COLO829 (cell line): ENCODE results near the gene CARMIL1.
"Not testable (repeated sequence)": the region's sequence is repeated elsewhere in the genome, so short reads cannot be mapped to it uniquely, and the experiment has no call there.

Source experiments
- DNase-seq: peaks from one replicate; pipeline ENCODE4 v3.0.0; 2012; ENCODE audit warnings: low spot score

Gene CARMIL1

GRCh38 chr6:25411316-25411950 is 132.3 kb downstream of the CARMIL1 start:
- DNase-seq, result no peak

DNA sequence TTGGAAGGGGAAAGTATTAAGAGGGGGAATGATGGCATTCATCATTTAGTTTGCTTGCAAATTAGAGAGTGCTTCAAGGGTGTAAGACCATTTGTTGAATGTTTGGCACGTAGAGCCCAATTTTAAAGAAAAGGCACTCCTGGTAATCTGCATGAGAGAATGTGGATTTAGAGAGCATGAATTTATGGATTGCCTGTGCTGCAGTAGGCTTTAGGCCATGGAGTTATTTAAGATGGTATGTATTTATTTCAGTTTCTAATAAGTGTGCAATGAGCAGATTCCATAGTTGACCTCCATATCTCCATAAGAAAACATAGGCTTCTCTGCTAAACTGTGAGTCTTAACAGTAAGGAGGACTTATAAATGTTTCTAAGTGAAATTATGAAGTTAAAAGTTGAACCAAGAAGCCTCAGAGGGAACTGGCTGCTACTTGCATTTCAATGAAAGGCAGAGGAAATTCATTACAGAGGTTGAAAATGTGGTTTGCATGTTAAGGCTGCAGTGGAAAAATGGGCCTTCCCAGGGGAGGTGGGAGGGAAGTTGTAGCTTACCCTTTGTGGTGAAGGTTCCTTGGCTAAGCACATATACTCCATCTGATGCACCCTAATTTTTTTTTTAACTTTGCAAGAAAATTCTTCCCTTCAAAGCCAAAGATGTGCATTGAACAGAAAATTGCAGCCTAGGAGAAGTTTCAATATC is 134.2 kb downstream of the CARMIL1 start:
- no peak for DNase-seq

DNA sequence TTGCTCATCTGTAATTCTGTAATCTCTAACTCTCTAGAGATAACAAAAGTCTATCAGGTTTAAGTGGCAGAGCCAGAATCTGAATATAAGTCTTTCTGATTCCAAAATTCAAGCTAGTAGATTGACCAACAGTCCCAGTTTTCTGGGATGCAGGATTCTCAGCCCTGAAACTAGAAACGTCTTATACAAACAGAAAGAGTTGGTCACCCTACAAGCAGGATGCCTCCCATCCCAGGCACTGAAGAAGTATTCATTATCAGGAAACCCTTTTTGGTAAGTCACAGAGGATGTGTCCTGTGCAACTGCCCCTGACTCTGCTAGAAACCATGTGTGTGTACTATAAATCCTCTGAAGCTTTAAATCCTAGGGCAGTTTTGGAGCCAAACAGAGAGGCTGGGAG is 135.0 kb downstream of the CARMIL1 start:
- no peak for DNase-seq

GRCh38 chr6:25414755-25415154 is 135.6 kb downstream of the CARMIL1 start:
- DNase-seq, result no peak

GRCh38 chr6:25415274-25415673 is 136.1 kb downstream of the CARMIL1 start:
- no peak for DNase-seq

GRCh38 chr6:25415701-25416100 is 136.5 kb downstream of the CARMIL1 start:
- no peak for DNase-seq

DNA sequence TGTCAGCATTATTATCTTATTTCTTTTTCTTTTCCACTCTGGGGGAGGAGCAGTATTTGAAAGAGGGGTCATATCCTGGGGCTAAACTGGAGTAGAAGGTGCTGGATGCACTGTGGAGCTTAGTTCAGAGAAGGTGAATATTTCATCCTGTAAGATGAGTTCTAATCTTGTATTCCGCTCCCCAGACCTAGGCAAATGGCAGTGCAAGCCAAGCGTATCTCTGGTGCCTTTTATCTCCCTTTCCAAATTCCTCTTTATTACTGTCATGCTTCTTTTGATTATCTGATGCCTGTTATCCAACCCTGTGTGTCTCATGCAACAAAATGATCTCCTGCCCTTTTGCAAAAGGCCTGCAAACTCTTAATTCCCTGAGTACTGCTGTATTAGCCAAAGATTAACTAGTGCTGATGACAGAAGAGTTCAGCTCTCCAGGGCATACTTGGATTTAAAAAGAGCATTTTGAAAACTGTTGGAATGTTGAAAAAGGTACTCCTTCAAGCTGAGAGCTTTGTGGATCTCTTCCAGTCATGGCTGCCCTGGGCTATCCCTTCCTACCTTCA is 138.0 kb downstream of the CARMIL1 start:
- DNase-seq, result no peak

- DNase-seq, result no peak
Measured at GRCh38 chr6:25418454-25419052, 139.4 kb downstream of the CARMIL1 start.

DNA sequence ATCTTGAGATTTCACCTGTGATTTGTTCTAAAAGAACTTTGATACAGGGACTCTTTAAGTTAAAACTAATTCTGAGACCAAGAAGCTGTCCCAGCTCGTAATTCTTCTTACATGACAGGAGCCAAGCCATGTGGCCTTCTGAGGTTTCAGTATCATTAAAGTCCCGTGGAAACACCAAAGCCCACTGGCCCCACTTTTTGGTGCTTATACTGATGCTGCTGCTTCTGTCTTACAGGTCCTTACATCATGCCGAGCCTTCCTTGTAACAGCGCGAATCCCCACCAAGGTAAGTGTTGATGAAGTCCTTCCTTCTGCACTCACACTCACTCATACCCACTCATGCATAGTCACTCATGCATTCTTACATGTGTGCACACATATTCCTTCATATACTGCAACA is 140.7 kb downstream of the CARMIL1 start:
- DNase-seq, result no peak

DNA sequence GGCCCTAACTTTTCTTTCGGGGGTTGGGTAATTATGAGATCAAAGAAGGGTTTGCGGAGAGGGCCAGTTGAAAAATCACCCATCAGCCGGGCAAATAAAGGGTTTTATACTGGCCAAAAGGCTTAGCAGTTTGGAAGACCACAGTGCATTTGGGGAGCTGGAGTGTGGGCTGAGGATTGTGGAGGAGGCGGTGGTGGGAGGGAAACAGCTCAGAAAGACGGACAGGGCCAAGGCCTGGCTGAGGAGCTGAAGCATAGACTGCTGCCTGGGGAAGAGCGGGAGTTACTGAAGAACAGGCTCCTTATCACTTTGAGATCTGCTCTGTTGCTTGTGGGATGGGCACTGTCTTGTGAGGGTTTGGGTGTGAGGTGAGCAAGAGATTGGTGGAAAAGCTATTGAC is 144.2 kb downstream of the CARMIL1 start:
- DNase-seq, result no peak

DNA sequence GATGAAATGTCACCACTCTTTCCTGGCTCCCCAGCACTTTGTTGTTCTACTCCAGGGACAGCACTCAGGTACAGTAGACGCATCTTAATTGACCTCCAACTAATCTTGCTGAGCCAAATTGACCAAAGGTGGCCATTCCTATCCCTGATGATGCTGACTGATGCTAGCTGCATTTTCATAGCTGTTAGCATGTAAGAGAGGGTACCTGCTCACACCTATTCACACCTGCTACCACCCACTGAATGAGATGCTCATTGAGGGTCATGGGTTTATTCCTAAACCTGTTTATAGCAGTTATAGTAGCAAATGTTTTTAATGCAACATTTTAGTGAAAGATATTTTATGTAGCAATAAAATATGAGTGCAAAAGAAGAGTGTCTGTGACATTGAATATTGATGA is 145.1 kb downstream of the CARMIL1 start:
- no peak for DNase-seq

DNA sequence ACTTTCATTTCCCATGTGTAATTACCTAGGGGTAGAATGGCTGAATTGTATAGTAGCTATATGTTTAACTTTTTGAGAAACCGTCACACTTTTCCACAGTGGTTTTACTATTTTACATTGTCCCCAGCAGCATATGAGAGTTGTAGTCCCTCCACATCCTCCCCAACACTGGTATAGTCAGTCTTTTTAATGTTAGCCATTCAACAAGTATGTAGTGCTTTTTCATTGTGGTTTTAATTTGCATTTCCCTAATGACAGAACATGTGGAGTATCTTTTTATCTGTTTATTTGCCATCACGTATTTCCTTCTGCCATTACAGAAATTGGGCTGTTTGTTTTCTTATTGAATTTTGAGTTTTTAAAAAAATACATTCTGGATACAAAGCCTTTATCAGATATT is 148.4 kb downstream of the CARMIL1 start:
- no peak for DNase-seq

DNA sequence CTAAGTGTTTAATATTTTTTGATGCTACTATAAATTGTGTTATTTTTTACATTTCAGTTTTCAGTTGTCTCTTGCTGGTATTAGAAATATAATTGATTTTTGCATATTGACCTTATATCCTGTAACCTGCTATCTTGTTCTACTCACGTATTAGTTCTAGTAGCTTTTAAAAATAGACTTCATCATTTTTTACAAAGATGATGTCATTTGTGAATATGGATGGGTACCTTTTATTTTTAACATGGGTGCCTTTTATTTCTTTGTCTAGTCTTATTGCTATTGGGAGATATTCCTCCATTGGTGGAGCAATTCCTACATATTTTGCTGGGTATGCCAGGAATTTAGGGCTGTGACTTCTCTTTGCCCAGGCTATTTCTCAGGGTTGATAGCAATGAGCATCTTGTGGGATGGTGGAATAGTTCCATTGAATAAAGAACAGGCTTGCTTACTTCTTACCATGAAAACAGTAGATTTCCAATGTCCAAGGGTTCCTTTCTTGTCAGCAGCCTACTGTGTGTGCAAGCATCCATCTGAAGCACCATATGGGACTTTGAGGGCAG is 149.7 kb downstream of the CARMIL1 start:
- DNase-seq, result no peak

DNA sequence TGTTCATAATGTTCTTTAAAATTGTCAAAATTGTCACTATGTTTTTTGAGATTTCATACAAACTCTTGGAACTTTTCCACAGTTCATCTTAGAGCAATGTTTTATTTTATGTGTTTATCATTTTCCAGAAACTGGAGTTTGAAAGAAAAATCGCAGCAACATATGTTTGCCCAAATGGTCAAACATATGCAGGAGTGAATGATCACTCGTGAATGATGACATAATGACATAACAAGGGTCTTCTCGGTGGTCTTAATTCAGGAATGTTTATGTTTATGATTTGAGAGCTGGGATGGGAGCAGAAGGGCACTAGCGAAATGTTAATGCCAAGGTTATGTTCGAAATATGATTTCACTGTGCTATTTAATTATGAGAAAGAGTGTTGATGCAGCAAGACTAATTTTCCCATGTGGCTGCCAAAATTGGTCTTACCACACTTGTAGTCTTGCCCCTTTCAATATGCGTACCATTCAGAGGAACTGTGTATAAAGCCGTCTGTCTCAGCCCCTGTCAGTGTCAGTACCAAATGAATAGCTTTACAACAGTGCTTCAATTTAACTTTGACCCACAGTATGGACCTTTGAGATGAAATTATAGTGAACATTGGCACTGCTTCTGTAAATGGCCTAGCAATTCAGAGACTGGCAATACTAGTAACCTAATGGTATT is 152.3 kb downstream of the CARMIL1 start:
- no peak for DNase-seq

- no peak for DNase-seq
Measured at GRCh38 chr6:25431975-25432307, 152.8 kb downstream of the CARMIL1 start.

- no peak for DNase-seq
Measured at GRCh38 chr6:25434921-25435320, 155.7 kb downstream of the CARMIL1 start.

DNA sequence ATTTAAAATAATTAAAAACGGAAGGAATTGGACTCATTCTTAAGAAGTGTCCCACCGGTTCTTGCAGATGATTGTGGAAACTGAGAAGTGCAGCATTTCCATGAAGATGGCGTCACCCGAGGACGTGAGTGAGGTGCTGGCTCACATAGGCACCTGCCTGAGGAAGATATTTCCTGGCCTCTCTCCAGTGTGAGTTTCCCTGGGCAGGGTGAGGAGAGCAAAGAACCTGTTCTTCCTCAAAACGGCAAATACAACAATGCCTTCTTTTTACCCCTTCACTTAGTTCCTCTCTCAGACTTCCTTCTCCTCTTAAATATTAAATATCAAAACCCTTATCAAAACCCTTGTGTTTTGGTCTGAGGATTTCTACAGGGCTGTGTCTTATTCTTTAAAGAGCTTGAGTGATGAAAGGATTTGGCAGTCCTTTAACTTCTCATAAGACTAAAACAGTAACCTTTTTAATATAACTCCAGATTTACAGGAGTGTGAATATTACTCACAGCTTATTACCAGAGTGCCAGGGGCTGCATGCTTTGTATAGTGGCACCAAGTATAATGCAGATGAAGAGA is 156.3 kb downstream of the CARMIL1 start:
- DNase-seq, result peak; percentile 61

DNA sequence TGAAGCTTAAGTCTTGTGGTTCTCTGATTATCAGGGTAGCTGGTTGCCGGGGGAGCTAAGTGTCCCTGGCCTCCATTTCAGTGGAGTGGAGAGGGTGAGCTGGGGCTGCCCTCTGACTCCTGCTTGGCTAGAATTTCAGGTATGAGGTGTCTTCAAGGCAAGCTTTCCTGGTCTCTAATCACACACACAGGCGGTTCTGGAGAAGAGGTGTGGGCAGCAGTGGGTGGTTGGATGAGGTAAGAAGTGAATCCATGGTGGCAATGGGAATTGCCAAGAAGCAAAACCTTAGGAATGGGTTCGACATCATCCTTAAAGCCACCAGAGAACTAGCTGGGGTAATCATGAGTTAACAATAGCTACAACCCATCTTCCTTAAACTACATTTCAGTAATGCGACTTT is 157.6 kb downstream of the CARMIL1 start:
- no peak for DNase-seq

DNA sequence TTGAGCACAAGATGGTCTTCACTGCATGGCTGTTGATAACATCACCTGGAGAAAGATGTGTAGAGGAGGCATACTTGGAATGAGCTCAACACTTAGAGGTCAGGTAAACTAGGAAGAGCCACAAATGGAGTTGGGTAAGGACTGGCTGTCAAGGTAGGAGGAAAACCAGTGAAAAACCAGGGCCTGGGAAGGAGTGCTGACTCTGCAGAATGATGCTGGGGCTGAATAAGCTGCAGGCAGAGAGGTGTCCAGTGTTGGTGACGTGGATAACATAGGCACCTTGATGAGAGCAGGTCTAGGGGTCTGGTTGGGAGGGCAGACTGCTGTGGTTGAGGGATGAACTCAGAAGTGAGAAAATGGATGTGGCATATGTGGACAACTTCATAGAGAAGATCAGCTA is 160.2 kb downstream of the CARMIL1 start:
- no peak for DNase-seq

DNA sequence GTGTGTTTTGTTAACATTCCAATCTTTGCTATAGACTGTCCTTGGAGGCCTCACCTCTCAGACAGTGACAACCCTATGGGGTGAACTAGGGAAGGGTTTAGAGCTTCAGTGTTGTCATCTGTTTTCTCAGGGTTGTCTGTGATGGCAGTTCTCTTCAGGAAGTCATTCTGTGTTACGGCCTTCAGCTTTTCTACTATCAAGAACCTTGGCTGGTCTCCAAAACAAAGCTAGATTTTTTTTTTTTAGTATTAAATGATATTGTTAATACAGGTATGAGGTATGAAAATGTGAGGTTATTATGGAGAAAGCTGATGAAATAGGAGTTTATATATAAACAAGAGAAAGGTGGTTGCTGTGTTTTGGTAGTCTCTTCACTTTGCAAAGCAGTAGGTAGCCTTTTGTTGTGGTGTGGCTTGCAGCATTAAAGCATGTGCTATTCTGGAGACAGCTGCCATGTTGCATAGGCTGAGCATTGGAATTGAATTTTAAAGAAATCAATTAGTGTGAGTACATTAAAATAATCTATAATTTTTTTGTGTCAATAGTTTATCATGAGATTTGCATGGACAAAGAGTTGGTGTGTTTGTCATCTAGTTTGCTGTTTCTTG is 162.6 kb downstream of the CARMIL1 start:
- DNase-seq, result no peak

GRCh38 chr6:25442898-25443297 is 163.7 kb downstream of the CARMIL1 start:
- no peak for DNase-seq

GRCh38 chr6:25444521-25444920 is 165.3 kb downstream of the CARMIL1 start:
- DNase-seq, result not testable (repeated sequence)
